COR-L47 (cell line): Measurements from ENCODE around the gene CNPY3.

ENCODE experiments used
- DNase-seq: peaks from one replicate; lab custom pipeline; 2025; lab: John Stamatoyannopoulos, UW

CNPY3 gene

DNA sequence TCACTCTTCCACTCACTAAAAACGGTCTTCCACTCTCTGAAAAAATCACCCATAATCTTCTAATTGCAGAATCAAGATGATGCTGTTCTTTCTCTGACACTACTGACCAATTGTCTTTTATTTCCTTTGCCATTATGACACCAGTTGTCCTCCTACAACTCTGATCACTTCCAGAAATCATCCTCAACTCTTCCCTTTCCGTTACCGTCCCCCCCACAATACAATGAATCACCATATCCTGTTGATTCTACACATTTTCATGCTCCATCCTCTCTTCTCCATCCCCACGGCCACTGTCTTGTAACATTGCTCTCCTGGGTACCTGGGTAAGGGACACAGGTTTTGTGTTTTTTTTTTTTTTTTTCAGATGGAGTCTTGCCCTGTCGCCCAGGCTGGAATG lies 52.6 kb downstream of the CNPY3 start:
- DNase-seq = no peak

DNA sequence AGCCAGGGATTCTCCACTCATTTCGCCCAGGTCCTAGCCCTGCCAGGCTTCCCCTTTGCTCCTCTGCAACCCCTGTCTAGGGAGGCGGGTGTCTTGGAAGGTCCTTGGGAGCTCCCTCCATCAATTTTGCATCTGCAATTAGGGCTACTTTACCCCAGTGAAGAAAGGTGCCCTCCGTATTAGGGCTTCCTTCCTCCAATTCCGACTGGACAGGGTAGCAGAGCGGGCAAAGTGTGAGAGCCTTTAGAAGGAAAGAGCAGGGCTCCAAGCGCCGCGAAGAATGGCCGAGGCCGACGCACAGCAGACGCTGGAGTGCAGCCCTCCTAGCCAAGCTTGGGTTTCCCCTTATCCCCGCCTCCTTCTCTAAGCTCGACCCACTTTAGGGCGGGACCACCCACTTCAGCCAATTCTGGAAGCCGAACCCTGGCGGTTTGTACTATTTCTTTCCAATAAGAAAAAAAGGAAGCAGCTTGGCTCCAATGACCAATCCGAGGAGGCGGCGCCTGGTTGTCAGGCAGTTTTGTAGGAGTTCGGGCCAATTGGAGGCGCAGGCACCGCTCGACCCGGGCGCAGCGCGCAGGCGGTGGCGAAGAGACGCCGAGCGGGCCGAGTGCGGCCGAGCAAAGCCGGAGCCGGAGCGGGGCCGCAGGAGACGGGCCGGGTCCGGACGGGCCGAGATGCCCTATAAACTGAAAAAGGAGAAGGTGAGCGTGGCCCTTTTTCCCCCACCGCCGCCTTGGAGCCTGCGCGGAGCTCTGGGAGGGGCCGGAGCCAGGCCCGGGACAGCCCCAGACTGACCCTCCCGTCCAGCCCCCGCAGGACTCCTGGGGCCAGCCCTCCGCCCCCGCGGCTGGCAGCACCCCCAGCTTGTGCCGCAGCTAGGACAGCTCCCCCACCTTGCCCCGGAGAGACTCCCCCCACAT lies 55.0 kb downstream of the CNPY3 start, which contains the start of gene PPP2R5D:
TSS of gene PPP2R5D (plus strand) at position 570 of the 923 bp plus-strand sequence. CDS start at position 678, 108 bp downstream.
- peak; percentile 98 for DNase-seq

DNA sequence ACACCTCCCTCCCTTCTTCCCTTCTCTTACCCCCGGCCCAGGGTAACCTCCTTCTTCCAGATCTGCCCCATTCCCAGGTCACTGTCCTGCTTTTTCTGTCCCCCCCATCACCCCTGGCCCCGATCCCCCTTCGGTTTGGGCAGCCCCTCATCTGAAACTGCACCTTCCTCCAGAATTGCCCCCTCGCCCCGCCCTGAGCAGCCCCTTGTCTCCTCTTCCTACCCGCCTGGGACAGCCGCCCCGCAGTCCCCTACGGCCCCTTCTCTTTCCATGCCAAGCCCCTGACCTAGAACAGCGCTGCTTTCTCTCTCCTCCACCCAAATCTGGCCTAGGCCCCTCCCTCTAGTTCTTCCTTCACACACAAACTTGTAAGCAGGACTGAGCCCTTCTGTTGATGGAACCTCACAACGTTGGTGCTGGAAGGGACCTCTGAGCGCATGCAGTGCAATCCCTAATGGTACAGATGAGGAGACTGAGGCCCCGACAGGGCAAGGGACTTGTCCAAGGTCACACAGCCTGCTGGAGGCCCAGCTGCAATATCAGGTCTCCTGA lies 55.7 kb downstream of the CNPY3 start:
- no peak for DNase-seq

DNA sequence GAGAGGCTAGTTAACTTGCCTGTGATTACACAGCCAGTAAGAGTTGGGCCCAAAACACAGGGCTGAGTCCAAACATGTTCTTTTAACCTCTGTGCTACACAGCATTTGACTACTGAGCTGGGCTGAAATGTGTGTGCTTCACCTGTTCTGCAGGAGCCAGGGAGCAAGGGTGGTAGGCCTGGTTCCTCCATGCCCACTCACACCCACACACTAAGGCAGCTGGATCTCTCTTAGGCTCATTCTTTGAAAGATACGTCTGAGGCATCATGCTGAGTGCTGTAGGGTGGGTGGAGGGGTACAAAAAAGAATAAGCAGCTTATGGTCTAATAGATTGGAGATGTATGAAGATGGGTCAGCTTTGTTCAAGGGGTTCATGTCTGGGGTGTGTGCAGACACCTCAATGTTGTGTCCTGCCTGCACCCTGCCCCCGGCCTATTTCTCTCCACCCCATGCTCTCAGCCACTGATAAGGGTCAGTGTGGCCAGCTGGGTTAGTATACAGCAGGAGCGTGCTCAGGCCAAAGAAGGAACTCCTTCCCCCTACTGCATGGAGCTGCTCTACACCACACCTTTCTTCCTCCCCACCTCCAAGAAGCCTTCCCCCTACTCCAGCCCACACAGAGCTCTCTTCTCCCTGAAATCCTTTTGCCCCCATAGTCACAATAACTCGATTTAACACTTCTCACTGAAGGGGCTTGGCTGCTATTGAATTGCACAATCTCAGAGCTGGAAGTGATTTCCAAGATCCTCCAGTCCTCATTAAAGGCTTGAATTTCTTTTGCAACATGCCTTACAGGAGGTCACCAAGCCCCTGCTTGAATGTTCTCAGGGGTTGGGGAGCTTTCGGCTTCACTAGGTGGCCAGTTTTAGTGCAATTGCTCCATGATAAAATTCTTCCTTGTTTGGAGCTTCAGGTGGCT lies 58.5 kb downstream of the CNPY3 start:
- DNase-seq = no peak

DNA sequence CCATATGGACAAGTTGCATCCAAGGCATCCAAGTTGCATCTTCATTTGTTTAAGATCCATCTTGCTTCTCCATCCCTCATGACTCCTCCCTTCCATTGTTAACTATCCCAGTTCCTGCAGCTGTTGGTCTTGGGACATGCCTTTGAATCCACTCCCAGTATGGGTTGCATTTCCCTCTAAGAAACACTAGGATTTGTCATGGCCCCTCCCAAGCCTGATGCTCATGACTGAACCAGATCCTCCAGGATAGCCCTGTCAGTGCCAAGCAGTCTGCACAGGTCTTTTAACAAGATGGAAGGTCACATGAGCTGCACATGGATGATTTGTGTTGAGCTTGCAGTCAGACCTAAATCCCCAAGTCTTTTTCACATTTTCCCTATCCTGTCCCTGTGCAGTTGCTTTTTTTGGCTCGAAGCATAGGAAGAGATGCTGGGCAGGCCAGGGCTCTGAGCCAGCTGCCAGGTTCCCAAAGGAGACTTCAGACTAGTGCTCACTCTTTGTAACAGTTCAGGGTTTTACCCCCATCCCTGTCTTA lies 59.3 kb downstream of the CNPY3 start:
- no peak for DNase-seq
